PC-9 (cell line): ENCODE measurements around the gene REPS1. TPM values are rescaled to one million over a fixed set of nuclear protein-coding genes. Genes with fewer than 3 reads are reported as not detected.

Experiments used
- BruUV-seq: library from RNA; stranded (reverse); fragments of 400-500 nt; replicated peaks from 2 replicates; lab custom pipeline; 2021; lab: Mats Ljungman, UMichigan
- CTCF ChIA-PET: fragments of 300-600 bp; sonication (Branson Sonifier 250); formaldehyde crosslinking; loops from one replicate; lab custom pipeline; 2022; ENCODE audit warnings: antibody characterized with exemption; lab: Charles Lee
- POLR2A ChIA-PET: fragments of 300-600 bp; sonication (Branson Sonifier 250); formaldehyde crosslinking; loops from one replicate; lab custom pipeline; 2022; ENCODE audit warnings: antibody characterized with exemption; ENCODE audit not compliant: unreplicated experiment; lab: Charles Lee
- DNase-seq, 2 experiments: peaks; one replicate each; pipeline versions ENCODE4 v3.0.0 to v3.0.0-alpha.2; 2015 to 2022; ENCODE audit warnings: mixed read lengths in 1 of 2
- H2AFZ ChIP-seq: fragments of 200-600 bp; sonication (generic); 2 replicates; pipeline ENCODE4 v1.8.1; 2017; ENCODE audit warnings: antibody characterized with exemption
- H3F3A ChIP-seq: fragments of 200-600 bp; sonication (generic); 2 replicates; pipeline ENCODE4 v1.8.1; 2017; ENCODE audit warnings: antibody characterized with exemption, mild to moderate bottlenecking, low read depth; ENCODE audit not compliant: insufficient read depth
- H3K27ac ChIP-seq: fragments of 200-600 bp; sonication (generic); 2 replicates; pipeline ENCODE4 v1.6.1; 2016; ENCODE audit warnings: mixed run types
- H3K27me3 ChIP-seq: fragments of 200-600 bp; sonication (generic); 2 replicates; pipeline ENCODE4 v1.6.1; 2016; ENCODE audit warnings: low read depth, mixed run types; ENCODE audit not compliant: insufficient read depth
- H3K36me3 ChIP-seq: fragments of 200-600 bp; sonication (generic); 2 replicates; pipeline ENCODE4 v1.6.1; 2016; ENCODE audit warnings: low read depth, mixed run types
- H3K4me1 ChIP-seq: fragments of 200-600 bp; sonication (generic); replicated peaks from 2 replicates; pipeline ENCODE4 v1.6.1; 2016; ENCODE audit warnings: mixed run types; ENCODE audit not compliant: insufficient read depth
- H3K4me2 ChIP-seq: fragments of 200-600 bp; sonication (generic); 2 replicates; pipeline ENCODE4 v1.6.1; 2017; ENCODE audit warnings: mixed run types
- H3K4me3 ChIP-seq: fragments of 200-600 bp; sonication (generic); 2 replicates; pipeline ENCODE4 v1.6.1; 2016; ENCODE audit warnings: mixed run types
- H3K79me2 ChIP-seq: fragments of 200-600 bp; sonication (generic); 2 replicates; pipeline ENCODE4 v1.6.1; 2017; ENCODE audit warnings: low read depth, mixed run types
- H3K9me2 ChIP-seq: fragments of 200-600 bp; sonication (generic); 2 replicates; pipeline ENCODE4 v1.8.1; 2017; ENCODE audit warnings: mild to moderate bottlenecking; ENCODE audit not compliant: insufficient read depth
- H3K9me3 ChIP-seq: fragments of 200-600 bp; sonication (generic); 2 replicates; pipeline ENCODE4 v1.8.1; 2016; ENCODE audit warnings: low read depth; ENCODE audit not compliant: insufficient read depth
- H4K20me1 ChIP-seq: fragments of 200-600 bp; sonication (generic); 2 replicates; pipeline ENCODE4 v1.8.1; 2017; ENCODE audit not compliant: insufficient read depth
- CTCF ChIP-seq: fragments of 200-600 bp; sonication (generic); conservative IDR thresholded peaks from 2 replicates; pipeline ENCODE4 v1.6.1; 2017; ENCODE audit warnings: mixed run types, antibody characterized with exemption, mild to moderate bottlenecking, moderate library complexity
- EZH2 ChIP-seq: fragments of 200-600 bp; sonication (generic); IDR thresholded peaks from 2 replicates; pipeline ENCODE4 v1.8.0; 2017; ENCODE audit warnings: antibody characterized with exemption, low read depth
- intact Hi-C: fragments of 100-400 bp; cut with micrococcal nuclease; formaldehyde crosslinking; loops from one replicate; pipeline ENCODE4 v1.10.0; 2022; ENCODE audit not compliant: unreplicated experiment
- total RNA-seq: library from RNA; stranded (reverse); gene quantifications from 2 replicates; pipeline ENCODE4 v1.2.3, GENCODE V29; 2021

REPS1 gene
- total RNA-seq, 1 experiment from 2014 or later: 39.6 TPM

GRCh38 chr6:138891255-138891986 is 96.6 kb downstream of the REPS1 start:
- Histone ChIP-seq H3K27me3 (no peaks in the 10 kb centered on the region), H3K79me2 (no peaks in the 10 kb centered on the region), H4K20me1 (no peaks in the 10 kb centered on the region), H3K4me1 (no peaks in the 10 kb centered on the region; the same call in none of the 2 replicates), H3K27ac (no peak overlapping the region), H3K4me3 (no peak overlapping the region), H3K9me2 (no peaks in the 10 kb centered on the region), H3F3A (peaks cover 7% of the 10 kb centered on the region; the same call in 1 of the 2 replicates), H2AFZ (no peak overlapping the region), H3K4me2 (no peak overlapping the region), H3K9me3 (no peaks in the 10 kb centered on the region), H3K36me3 (no peaks in the 10 kb centered on the region)
- no TSS peak for BruUV-seq
- TF ChIP-seq EZH2: no peak
- TF ChIP-seq CTCF: no peak
- ChIA-PET POLR2A (no interaction called here), CTCF (no interaction called here)
- DNase-seq: no peak
- intact Hi-C loops: no loop called here

DNA sequence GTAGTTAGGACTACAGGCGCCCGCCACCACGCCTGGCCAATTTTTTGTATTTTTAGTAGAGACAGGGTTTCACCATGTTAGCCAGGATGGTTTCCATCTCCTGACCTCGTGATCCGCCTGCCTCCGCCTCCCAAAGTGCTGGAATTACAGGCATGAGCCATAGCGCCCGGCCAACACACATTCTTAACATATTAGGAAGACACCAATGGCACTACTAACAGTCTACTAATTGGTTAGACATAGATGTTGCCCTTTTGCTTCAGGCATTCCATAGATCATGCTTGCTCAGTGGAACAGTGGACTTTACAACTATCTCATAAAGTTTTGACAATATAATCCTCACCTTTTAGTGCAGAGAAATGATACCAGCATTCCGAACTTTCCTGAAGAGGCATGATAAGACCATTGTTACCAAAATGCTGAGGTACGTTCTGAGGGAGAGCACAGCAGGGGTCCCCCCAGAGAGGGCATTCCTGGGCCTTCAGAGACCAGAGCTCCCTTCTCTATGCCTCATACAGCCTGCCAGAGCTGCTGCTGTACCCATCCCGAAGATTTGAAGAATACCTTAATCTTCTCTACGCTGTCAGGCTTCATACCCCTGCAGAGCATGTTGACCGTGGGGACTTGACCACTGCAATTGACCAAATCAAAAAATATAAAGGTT is 102.8 kb downstream of the REPS1 start:
- peaks cover 7% of the 10 kb centered on the region; the same call in 1 of the 2 replicates for H3F3A ChIP-seq
- H2AFZ ChIP-seq: no peak overlapping the region
- no peak overlapping the region for H3K4me2 ChIP-seq
- TF ChIP-seq EZH2: no peak
- TF ChIP-seq CTCF: no peak
- no TSS peak for BruUV-seq
- DNase-seq: no peak
- H3K27me3 ChIP-seq: no peaks in the 10 kb centered on the region
- H3K79me2 ChIP-seq: no peaks in the 10 kb centered on the region
- H3K27ac ChIP-seq: no peak overlapping the region
- no peaks in the 10 kb centered on the region for H4K20me1 ChIP-seq
- intact Hi-C loops: no loop called here
- POLR2A ChIA-PET: no interaction called here
- no peak overlapping the region for H3K4me3 ChIP-seq
- no peaks in the 10 kb centered on the region for H3K36me3 ChIP-seq
- H3K4me1 ChIP-seq: no peaks in the 10 kb centered on the region; the same call in none of the 2 replicates
- no peaks in the 10 kb centered on the region for H3K9me3 ChIP-seq
- CTCF ChIA-PET: no interaction called here
- H3K9me2 ChIP-seq: no peaks in the 10 kb centered on the region

- POLR2A ChIA-PET: interaction anchor here (0.7 kb wide), 1 partner anchor 55 kb away, joined by 4 read pairs; no protein-coding TSS in a partner anchor
- no peaks in the 10 kb centered on the region for H3K79me2 ChIP-seq
- no peak for DNase-seq
- TF ChIP-seq CTCF (no peak), EZH2 (no peak)
- no peak overlapping the region for H3K4me2 ChIP-seq
- CTCF ChIA-PET: no interaction called here
- BruUV-seq: no TSS peak
- H4K20me1 ChIP-seq: no peaks in the 10 kb centered on the region
- no peak overlapping the region for H3K27ac ChIP-seq
- H3F3A ChIP-seq: no peaks in the 10 kb centered on the region
- no peaks in the 10 kb centered on the region for H3K9me3 ChIP-seq
- no peak overlapping the region for H3K4me3 ChIP-seq
- H3K9me2 ChIP-seq: no peaks in the 10 kb centered on the region
- no peaks in the 10 kb centered on the region for H3K36me3 ChIP-seq
- intact Hi-C loops: no loop called here
- no peaks in the 10 kb centered on the region for H3K27me3 ChIP-seq
- no peaks in the 10 kb centered on the region for H3K4me1 ChIP-seq
- no peak overlapping the region for H2AFZ ChIP-seq
Observed at GRCh38 chr6:138882369-138883017, 105.6 kb downstream of the REPS1 start.
